OCI-LY7 (cell line): Measurements from ENCODE around the gene PROSER1.

Source experiments
- EZH2phosphoT487 ChIP-seq: fragments of 200-600 bp; sonication (generic); IDR thresholded peaks from 2 replicates; pipeline ENCODE4 v1.6.1; 2018; ENCODE audit warnings: low read depth, borderline replicate concordance, mild to moderate bottlenecking, mixed run types, antibody characterized with exemption, low read length, moderate library complexity, mixed read lengths
- TF ChIP-seq, protein P1 (sequence below): fragments of 200-600 bp; sonication (generic); conservative IDR thresholded peaks from 2 replicates; pipeline ENCODE4 v1.5.1; 2014; ENCODE audit warnings: mild to moderate bottlenecking, antibody characterized with exemption, low read length, moderate library complexity, mixed read lengths

DNA sequence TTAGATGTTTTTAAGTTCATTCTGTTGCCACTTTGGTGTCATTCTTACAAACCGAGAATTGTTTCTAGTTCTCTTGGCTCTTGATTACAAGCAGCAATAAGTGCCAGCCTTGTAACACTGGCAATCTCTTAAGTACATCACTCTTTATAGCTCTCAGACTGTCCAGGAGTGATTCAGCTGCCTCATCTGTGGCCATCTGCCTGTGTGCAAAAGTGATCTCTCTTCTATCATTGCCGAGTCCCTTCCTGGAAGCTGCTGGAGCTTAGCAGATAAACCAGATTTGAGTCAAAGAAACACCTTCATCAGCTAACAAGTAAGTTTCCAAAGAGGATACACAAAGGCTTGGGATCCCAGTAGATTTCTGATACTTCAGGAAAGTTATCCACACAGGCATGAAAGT, 70.4 kb downstream of the PROSER1 start:
- TF ChIP-seq, protein P1, sequence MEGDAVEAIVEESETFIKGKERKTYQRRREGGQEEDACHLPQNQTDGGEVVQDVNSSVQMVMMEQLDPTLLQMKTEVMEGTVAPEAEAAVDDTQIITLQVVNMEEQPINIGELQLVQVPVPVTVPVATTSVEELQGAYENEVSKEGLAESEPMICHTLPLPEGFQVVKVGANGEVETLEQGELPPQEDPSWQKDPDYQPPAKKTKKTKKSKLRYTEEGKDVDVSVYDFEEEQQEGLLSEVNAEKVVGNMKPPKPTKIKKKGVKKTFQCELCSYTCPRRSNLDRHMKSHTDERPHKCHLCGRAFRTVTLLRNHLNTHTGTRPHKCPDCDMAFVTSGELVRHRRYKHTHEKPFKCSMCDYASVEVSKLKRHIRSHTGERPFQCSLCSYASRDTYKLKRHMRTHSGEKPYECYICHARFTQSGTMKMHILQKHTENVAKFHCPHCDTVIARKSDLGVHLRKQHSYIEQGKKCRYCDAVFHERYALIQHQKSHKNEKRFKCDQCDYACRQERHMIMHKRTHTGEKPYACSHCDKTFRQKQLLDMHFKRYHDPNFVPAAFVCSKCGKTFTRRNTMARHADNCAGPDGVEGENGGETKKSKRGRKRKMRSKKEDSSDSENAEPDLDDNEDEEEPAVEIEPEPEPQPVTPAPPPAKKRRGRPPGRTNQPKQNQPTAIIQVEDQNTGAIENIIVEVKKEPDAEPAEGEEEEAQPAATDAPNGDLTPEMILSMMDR, result no peak
- no peak for TF ChIP-seq EZH2phosphoT487
